ENCODE results near the gene U2SURP.

GRCh38 chr3:142965581-142965980 lies 35.8 kb upstream of the U2SURP start:
- TF ChIP-seq CTCF (IDR thresholded peaks at IDR 0.05; ENCODE audit: insufficient read depth, low read length, poor library complexity, severe bottlenecking) (no peak), EZH2phosphoT487 (conservative IDR thresholded peaks at IDR 0.05; ENCODE audit: low read length) (no peak)

All from SU-DHL-6 (cell line).